ENCODE results near the gene MPO. TPM values are rescaled to one million over a fixed set of nuclear protein-coding genes. Genes with fewer than 3 reads are reported as not detected.

Gene MPO
- total RNA-seq, 1 experiment from 2014 or later: not detected

DNA sequence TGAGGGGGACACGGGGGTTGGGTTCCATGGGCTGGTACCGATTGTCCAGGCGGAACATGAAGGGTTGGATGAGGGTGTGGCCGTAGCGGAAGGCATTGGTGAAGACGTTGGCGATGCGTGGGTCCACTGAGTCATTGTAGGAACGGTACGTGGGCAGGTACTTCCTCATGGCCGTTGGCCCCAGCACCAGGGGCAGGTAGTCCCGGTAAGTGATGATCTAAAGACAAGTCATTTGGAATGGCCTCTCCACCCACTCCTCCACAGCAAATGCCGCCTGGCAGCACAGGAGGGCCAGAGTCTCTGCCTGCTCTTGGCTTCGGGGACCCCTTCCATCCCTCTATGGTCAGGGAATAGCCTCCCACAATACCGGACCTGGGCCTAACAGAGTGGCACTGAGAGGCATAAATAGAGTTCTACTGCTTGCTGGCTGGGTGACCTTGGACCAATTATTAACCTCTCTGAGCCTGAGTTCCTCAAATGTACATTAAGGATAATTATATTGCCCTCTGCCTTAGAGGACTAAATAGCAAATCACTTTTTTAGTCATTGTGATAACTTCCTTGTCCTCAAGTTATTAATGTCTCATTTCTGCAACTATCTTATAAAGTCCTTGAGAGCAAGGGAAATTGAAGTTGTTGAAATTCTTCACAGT lies 7.2 kb downstream of the MPO start:
- TF ChIP-seq, protein P1, sequence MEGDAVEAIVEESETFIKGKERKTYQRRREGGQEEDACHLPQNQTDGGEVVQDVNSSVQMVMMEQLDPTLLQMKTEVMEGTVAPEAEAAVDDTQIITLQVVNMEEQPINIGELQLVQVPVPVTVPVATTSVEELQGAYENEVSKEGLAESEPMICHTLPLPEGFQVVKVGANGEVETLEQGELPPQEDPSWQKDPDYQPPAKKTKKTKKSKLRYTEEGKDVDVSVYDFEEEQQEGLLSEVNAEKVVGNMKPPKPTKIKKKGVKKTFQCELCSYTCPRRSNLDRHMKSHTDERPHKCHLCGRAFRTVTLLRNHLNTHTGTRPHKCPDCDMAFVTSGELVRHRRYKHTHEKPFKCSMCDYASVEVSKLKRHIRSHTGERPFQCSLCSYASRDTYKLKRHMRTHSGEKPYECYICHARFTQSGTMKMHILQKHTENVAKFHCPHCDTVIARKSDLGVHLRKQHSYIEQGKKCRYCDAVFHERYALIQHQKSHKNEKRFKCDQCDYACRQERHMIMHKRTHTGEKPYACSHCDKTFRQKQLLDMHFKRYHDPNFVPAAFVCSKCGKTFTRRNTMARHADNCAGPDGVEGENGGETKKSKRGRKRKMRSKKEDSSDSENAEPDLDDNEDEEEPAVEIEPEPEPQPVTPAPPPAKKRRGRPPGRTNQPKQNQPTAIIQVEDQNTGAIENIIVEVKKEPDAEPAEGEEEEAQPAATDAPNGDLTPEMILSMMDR (conservative IDR thresholded peaks at IDR 0.05): no peak
- H3K4me1 ChIP-seq (ENCODE audit: insufficient read depth, low read length): no peaks in the 10 kb centered on the region
- Mint-ChIP-seq H3K4me1 (no peaks in the 10 kb centered on the region), H3K27ac (no peak overlapping the region), H3K9me3 (no peaks in the 10 kb centered on the region), H3K27me3 (ENCODE audit: low read depth) (peaks cover 15% of the 10 kb centered on the region), H3K36me3 (ENCODE audit: insufficient read depth in 1 of 3, low read depth in 3 of 3) (no peaks in the 10 kb centered on the region; a peak in 1 of 7 replicates), H3K4me3 (no peak overlapping the region; a peak in 1 of 5 replicates)
- no peak overlapping the region for H2BK120ac ChIP-seq (ENCODE audit: low read depth, low read length, poor library complexity, severe bottlenecking)
- H3K4ac ChIP-seq (ENCODE audit: low read depth, low read length): no peak overlapping the region
- H3K56ac ChIP-seq (ENCODE audit: insufficient read length, low read depth, low read length): no peak overlapping the region
- H4K5ac ChIP-seq (ENCODE audit: insufficient read length, low read depth, low read length): no peak overlapping the region
- H3K18ac ChIP-seq (ENCODE audit: insufficient read length, low read depth, low read length): no peak overlapping the region
- no peak overlapping the region for H4K8ac ChIP-seq (replicated peaks; ENCODE audit: insufficient read length, low read depth, low read length)
- WGBS (ENCODE audit: extremely low coverage, insufficient read length, low lambda C conversion rate): no CpG with 5 or more reads among the region's 15 CpGs
- H3K4me2 ChIP-seq (ENCODE audit: insufficient read depth, insufficient read length, low read length): no peak overlapping the region
- no peaks in the 10 kb centered on the region for H3K23me2 ChIP-seq (ENCODE audit: insufficient read length, low read depth, low read length, poor library complexity, severe bottlenecking)
- no peaks in the 10 kb centered on the region for H3K79me2 ChIP-seq (ENCODE audit: insufficient read depth, low read length)
- no peaks in the 10 kb centered on the region for H4K20me1 ChIP-seq (ENCODE audit: control insufficient read depth, insufficient read depth, insufficient read length)
- H3K27me3 ChIP-seq (ENCODE audit: insufficient read depth, low read length): no peaks in the 10 kb centered on the region
- no peak for DNase-seq
- no peak overlapping the region for H2BK15ac ChIP-seq (ENCODE audit: low read depth, low read length)
- no peak overlapping the region for H4K91ac ChIP-seq (ENCODE audit: insufficient read length, low read depth, low read length)
- H2AK5ac ChIP-seq (ENCODE audit: insufficient read length, low read length): no peak overlapping the region
- no peak overlapping the region for H3K9ac ChIP-seq (ENCODE audit: extremely low read depth, insufficient read length, low read length)
- H3K23ac ChIP-seq (ENCODE audit: insufficient read length, low read depth, low read length): no peak overlapping the region
- no peak overlapping the region for H3T11ph ChIP-seq (ENCODE audit: low read length)
- no peak overlapping the region for H3K14ac ChIP-seq (ENCODE audit: insufficient read depth, low read length)
- no peak overlapping the region for H2BK5ac ChIP-seq (ENCODE audit: insufficient read length, low read length)
- H3K27ac ChIP-seq (ENCODE audit: insufficient read length, low read depth, low read length): no peak overlapping the region
- H2BK12ac ChIP-seq (ENCODE audit: insufficient read length, low read depth, low read length): no peak overlapping the region
- no peak overlapping the region for H2BK20ac ChIP-seq (ENCODE audit: low read depth, low read length, poor library complexity, severe bottlenecking)
- H3K9me3 ChIP-seq (ENCODE audit: control insufficient read depth, low read depth, low read length): no peaks in the 10 kb centered on the region
- H3K79me1 ChIP-seq (ENCODE audit: insufficient read depth, low read depth, low read length, poor library complexity, severe bottlenecking): no peaks in the 10 kb centered on the region
- H2AFZ ChIP-seq (ENCODE audit: low read length): no peak overlapping the region
